ENCODE measurements around the gene LRP1. TPM values are rescaled to one million over a fixed set of nuclear protein-coding genes. Genes with fewer than 3 reads are reported as not detected.

The LRP1 gene
- polyA plus RNA-seq, 3 donors: 60.9 to 106 (median 84.0) TPM

- no peak for DNase-seq (ENCODE audit: extremely low read depth in 1 of 11, low read depth in 9 of 11, low spot score in 4 of 11)
These were observed 68.7 kb downstream of the LRP1 start for GRCh38 chr12:57196956-57197355.

- DNase-seq (ENCODE audit: extremely low read depth in 1 of 11, low read depth in 9 of 11, low spot score in 4 of 11): no peak
These were observed 70.0 kb downstream of the LRP1 start for GRCh38 chr12:57198329-57198728.

- no peak for DNase-seq (ENCODE audit: extremely low read depth in 1 of 11, low read depth in 9 of 11, low spot score in 4 of 11)
These were observed 70.9 kb downstream of the LRP1 start for GRCh38 chr12:57199191-57199590.

GRCh38 chr12:57200497-57200896 is 72.2 kb downstream of the LRP1 start:
- no peak for DNase-seq (ENCODE audit: extremely low read depth in 1 of 11, low read depth in 9 of 11, low spot score in 4 of 11)

- no peak for DNase-seq (ENCODE audit: extremely low read depth in 1 of 11, low read depth in 9 of 11, low spot score in 4 of 11)
These were observed 72.9 kb downstream of the LRP1 start for GRCh38 chr12:57201219-57201618.

GRCh38 chr12:57201631-57202030 is 73.3 kb downstream of the LRP1 start:
- DNase-seq (ENCODE audit: extremely low read depth in 1 of 11, low read depth in 9 of 11, low spot score in 4 of 11): no peak

GRCh38 chr12:57202321-57202720 is 74.0 kb downstream of the LRP1 start:
- no peak for DNase-seq (ENCODE audit: extremely low read depth in 1 of 11, low read depth in 9 of 11, low spot score in 4 of 11)

- no peak for DNase-seq (ENCODE audit: extremely low read depth in 1 of 11, low read depth in 9 of 11, low spot score in 4 of 11)
These were observed 74.9 kb downstream of the LRP1 start for GRCh38 chr12:57203201-57203600.

GRCh38 chr12:57203791-57204190 is 75.5 kb downstream of the LRP1 start:
- no peak for DNase-seq (ENCODE audit: extremely low read depth in 1 of 11, low read depth in 9 of 11, low spot score in 4 of 11)

- no peak for DNase-seq (ENCODE audit: extremely low read depth in 1 of 11, low read depth in 9 of 11, low spot score in 4 of 11)
These were observed 76.2 kb downstream of the LRP1 start for GRCh38 chr12:57204454-57204853.

GRCh38 chr12:57205186-57205585 is 76.9 kb downstream of the LRP1 start:
- no peak for DNase-seq (ENCODE audit: extremely low read depth in 1 of 11, low read depth in 9 of 11, low spot score in 4 of 11)

GRCh38 chr12:57205931-57206330 is 77.6 kb downstream of the LRP1 start:
- no peak for DNase-seq (ENCODE audit: extremely low read depth in 1 of 11, low read depth in 9 of 11, low spot score in 4 of 11)

GRCh38 chr12:57207731-57208630 is 79.7 kb downstream of the LRP1 start:
- no peak for DNase-seq (ENCODE audit: extremely low read depth in 1 of 11, low read depth in 9 of 11, low spot score in 4 of 11)

- DNase-seq (ENCODE audit: extremely low read depth in 1 of 11, low read depth in 9 of 11, low spot score in 4 of 11): no peak
These were observed 80.5 kb downstream of the LRP1 start for GRCh38 chr12:57208631-57209282.

GRCh38 chr12:57209916-57210315 is 81.6 kb downstream of the LRP1 start:
- DNase-seq (ENCODE audit: extremely low read depth in 1 of 11, low read depth in 9 of 11, low spot score in 4 of 11): no peak

GRCh38 chr12:57210461-57210860 is 82.2 kb downstream of the LRP1 start:
- DNase-seq (ENCODE audit: extremely low read depth in 1 of 11, low read depth in 9 of 11, low spot score in 4 of 11): no peak

GRCh38 chr12:57210926-57211692 is 82.8 kb downstream of the LRP1 start:
- no peak for DNase-seq (ENCODE audit: extremely low read depth in 1 of 11, low read depth in 9 of 11, low spot score in 4 of 11)

- no peak for DNase-seq (ENCODE audit: extremely low read depth in 1 of 11, low read depth in 9 of 11, low spot score in 4 of 11)
These were observed 83.8 kb downstream of the LRP1 start for GRCh38 chr12:57211791-57212700.

GRCh38 chr12:57212701-57213057 is 84.4 kb downstream of the LRP1 start:
- no peak for DNase-seq (ENCODE audit: extremely low read depth in 1 of 11, low read depth in 9 of 11, low spot score in 4 of 11)
